ENCODE results near the gene SAG.

SAG gene

GRCh38 chr2:233353101-233353768 is 45.6 kb downstream of the SAG start:
- POLR2A ChIA-PET: no interaction called here
- DNase-seq (ENCODE audit: extremely low spot score): peak; percentile 48
- CTCF ChIA-PET: interaction anchor here (0.6 to 2.1 kb wide), 22 partner anchors 9 to 292 kb away, joined by 3 to 18 read pairs (median 4); partner anchors contain the start of gene SAG
- no peak for TF ChIP-seq CTCF (IDR thresholded peaks at IDR 0.05; ENCODE audit: control extremely low read depth, extremely low read depth, low read depth, missing control alignments)

GRCh38 chr2:233353769-233354499 is 46.3 kb downstream of the SAG start, which contains the start of gene DGKD:
Gene DGKD, plus strand, starts transcription at chr2:233354494. Its CDS starts 25 bp downstream, at chr2:233354519.
- POLR2A ChIA-PET: no interaction called here
- CTCF ChIA-PET: interaction anchor here (0.6 to 2.1 kb wide), 24 partner anchors 10 to 292 kb away, joined by 3 to 18 read pairs (median 4); partner anchors contain the start of gene SAG

GRCh38 chr2:233354500-233354924 is 46.9 kb downstream of the SAG start:
- no peak for DNase-seq (ENCODE audit: extremely low spot score)
- TF ChIP-seq CTCF (IDR thresholded peaks at IDR 0.05; ENCODE audit: control extremely low read depth, extremely low read depth, low read depth, missing control alignments): no peak
- ChIA-PET POLR2A (no interaction called here), CTCF (interaction anchor here (1.0 to 4.6 kb wide), 14 partner anchors 10 to 293 kb away, joined by 3 to 21 read pairs (median 5); no protein-coding TSS in a partner anchor)

More at GRCh38 chr2:233353769-233354499, 46.3 kb downstream of the SAG start, which contains the start of gene DGKD:
- TF ChIP-seq CTCF (IDR thresholded peaks at IDR 0.05; ENCODE audit: control extremely low read depth, extremely low read depth, low read depth, missing control alignments): peak; percentile 52
- DNase-seq (ENCODE audit: extremely low spot score): peak; percentile 95

GRCh38 chr2:233354971-233355574 is 47.5 kb downstream of the SAG start:
- CTCF ChIA-PET: interaction anchor here (0.7 to 4.6 kb wide), 10 partner anchors 11 to 76 kb away, joined by 3 to 21 read pairs (median 6); no protein-coding TSS in a partner anchor
- POLR2A ChIA-PET: interaction anchor here (0.6 kb wide), 1 partner anchor 26 kb away, joined by 3 read pairs; no protein-coding TSS in a partner anchor

GRCh38 chr2:233355916-233356315 is 48.3 kb downstream of the SAG start:
- ChIA-PET CTCF (interaction anchor here (0.7 to 4.6 kb wide), 6 partner anchors 10 to 29 kb away, joined by 3 to 21 read pairs (median 8); no protein-coding TSS in a partner anchor), POLR2A (interaction anchor here (0.6 kb wide), 1 partner anchor 640 kb away, joined by 4 read pairs; no protein-coding TSS in a partner anchor)
- no peak for DNase-seq (ENCODE audit: extremely low spot score)
- TF ChIP-seq CTCF (IDR thresholded peaks at IDR 0.05; ENCODE audit: control extremely low read depth, extremely low read depth, low read depth, missing control alignments): no peak

More at GRCh38 chr2:233354971-233355574, 47.5 kb downstream of the SAG start:
- no peak for DNase-seq (ENCODE audit: extremely low spot score)
- TF ChIP-seq CTCF (IDR thresholded peaks at IDR 0.05; ENCODE audit: control extremely low read depth, extremely low read depth, low read depth, missing control alignments): no peak

Data from GM10248 (cell line).